Tibial nerve (tissue), 4 donors: Measurements from ENCODE around the gene SUCLG2. TPM values are rescaled to one million over a fixed set of nuclear protein-coding genes. Genes with fewer than 3 reads are reported as not detected.

Source experiments
- DNase-seq, 2 donors: peaks; one replicate each; pipeline ENCODE4 v3.0.0-alpha.2; 2019; ENCODE audit warnings: low spot score in 2 of 2
- H3K27ac ChIP-seq, 4 donors: fragments of 200-600 bp; sonication (generic) in 3 of 4; one replicate each; pipeline ENCODE4 v1.5.1; 2017 to 2019; ENCODE audit warnings: mild to moderate bottlenecking in 1 of 4
- H3K27me3 ChIP-seq, 2 donors: fragments of 200-600 bp; sonication (generic) in 1 of 2; one replicate each; pipeline versions ENCODE4 v1.5.1 to v1.6.0; 2017 to 2019
- H3K36me3 ChIP-seq, 3 donors: fragments of 200-600 bp; sonication (generic); one replicate each; pipeline ENCODE4 v1.5.1; 2018 to 2019
- H3K4me1 ChIP-seq, 4 donors: fragments of 200-600 bp; sonication (generic) in 3 of 4; one replicate each; pipeline ENCODE4 v1.5.1; 2017 to 2019
- H3K4me3 ChIP-seq, 4 donors: fragments of 200-600 bp; sonication (generic) in 3 of 4; one replicate each; pipeline ENCODE4 v1.5.1; 2017 to 2019; ENCODE audit warnings: mild to moderate bottlenecking in 1 of 4, moderate library complexity in 1 of 4
- H3K9me3 ChIP-seq, 4 donors: fragments of 200-600 bp; sonication (generic) in 3 of 4; one replicate each; pipeline ENCODE4 v1.5.1; 2017 to 2019
- CTCF ChIP-seq, 5 experiments: fragments of 200-600 bp in 3 of 5; fragments of 450-650 bp in 2 of 5; sonication (generic) in 3 of 5; IDR thresholded peaks; one replicate each; pipeline ENCODE4 v1.5.1; 2016 to 2019; ENCODE audit warnings: antibody characterized with exemption in 5 of 5, mild to moderate bottlenecking in 3 of 5, moderate library complexity in 2 of 5
- EP300 ChIP-seq, 2 donors: sonication (generic); formaldehyde crosslinking; IDR thresholded peaks; one replicate each; pipeline ENCODE4 v1.6.1; 2017; ENCODE audit warnings: antibody characterized with exemption in 2 of 2, mild to moderate bottlenecking in 1 of 2
- POLR2A ChIP-seq, 2 donors: fragments of 450-650 bp; IDR thresholded peaks; one replicate each; pipeline ENCODE4 v1.6.1; 2017; ENCODE audit warnings: antibody characterized with exemption in 2 of 2, mild to moderate bottlenecking in 2 of 2, moderate library complexity in 2 of 2
- WGBS, 2 donors: methylation state at CpG; one replicate each; pipeline ENCODE4 v1.1.5; 2018; 5-methylcytosine and 5-hydroxymethylcytosine counted together
- total RNA-seq, 4 donors: library from RNA; depleted of rRNA; stranded (reverse); fragments of >200 nt; gene quantifications; one replicate each; pipeline ENCODE4 v1.1.0, GENCODE V29; 2016

Gene SUCLG2
- total RNA-seq, 4 donors from 2014 or later = 28.0 to 52.8 (median 42.7) TPM

GRCh38 chr3:67684211-67684610, 29.8 kb upstream of the SUCLG2 start:
- no peaks in the 10 kb centered on the region for H3K9me3 ChIP-seq
- no peak for DNase-seq
- no peak overlapping the region for H3K4me3 ChIP-seq
- H3K27me3 ChIP-seq = no peaks in the 10 kb centered on the region
- 80 to 82% methylated on average over 3 of the region's 3 CpGs for WGBS, 2 donors
- H3K4me1 ChIP-seq = no peaks in the 10 kb centered on the region
- no peaks in the 10 kb centered on the region for H3K36me3 ChIP-seq
- no peak for TF ChIP-seq POLR2A (IDR thresholded peaks at IDR 0.05)
- TF ChIP-seq EP300 (IDR thresholded peaks at IDR 0.05) = no peak
- TF ChIP-seq CTCF (IDR thresholded peaks at IDR 0.05) = no peak
- no peak overlapping the region for H3K27ac ChIP-seq

GRCh38 chr3:67683522-67683921, 29.1 kb upstream of the SUCLG2 start:
- Histone ChIP-seq H3K36me3 (no peaks in the 10 kb centered on the region), H3K4me3 (no peak overlapping the region), H3K4me1 (no peaks in the 10 kb centered on the region), H3K27me3 (no peaks in the 10 kb centered on the region), H3K27ac (no peak overlapping the region), H3K9me3 (no peaks in the 10 kb centered on the region)
- TF ChIP-seq CTCF (IDR thresholded peaks at IDR 0.05) (no peak), EP300 (IDR thresholded peaks at IDR 0.05) (no peak), POLR2A (IDR thresholded peaks at IDR 0.05) (no peak)
- no peak for DNase-seq

GRCh38 chr3:67678665-67679064, 24.3 kb upstream of the SUCLG2 start:
- DNase-seq = no peak
- H3K9me3 ChIP-seq = no peaks in the 10 kb centered on the region
- no peaks in the 10 kb centered on the region for H3K27me3 ChIP-seq
- H3K4me1 ChIP-seq = no peaks in the 10 kb centered on the region
- no peaks in the 10 kb centered on the region for H3K36me3 ChIP-seq
- TF ChIP-seq POLR2A (IDR thresholded peaks at IDR 0.05) = no peak
- TF ChIP-seq CTCF (IDR thresholded peaks at IDR 0.05) = no peak
- no peak for TF ChIP-seq EP300 (IDR thresholded peaks at IDR 0.05)
- H3K4me3 ChIP-seq = no peak overlapping the region
- H3K27ac ChIP-seq = no peak overlapping the region

GRCh38 chr3:67674055-67674454, 19.6 kb upstream of the SUCLG2 start:
- H3K4me1 ChIP-seq = no peaks in the 10 kb centered on the region
- no peaks in the 10 kb centered on the region for H3K27me3 ChIP-seq
- TF ChIP-seq EP300 (IDR thresholded peaks at IDR 0.05) = no peak
- TF ChIP-seq POLR2A (IDR thresholded peaks at IDR 0.05) = no peak
- TF ChIP-seq CTCF (IDR thresholded peaks at IDR 0.05) = no peak
- no peak overlapping the region for H3K27ac ChIP-seq
- no peak for DNase-seq
- H3K4me3 ChIP-seq = no peak overlapping the region
- no peaks in the 10 kb centered on the region for H3K9me3 ChIP-seq
- 89 to 92% methylated on average over 4 of the region's 4 CpGs for WGBS, 2 donors
- H3K36me3 ChIP-seq = peaks cover 0 to 7% (median 0%) of the 10 kb centered on the region in 3 donors

- Histone ChIP-seq H3K4me1 (no peaks in the 10 kb centered on the region), H3K4me3 (no peak overlapping the region)
- WGBS, 2 donors = 87 to 90% methylated on average over 3 of the region's 3 CpGs
These were observed 8.3 kb upstream of the SUCLG2 start for GRCh38 chr3:67662733-67663132.

More at GRCh38 chr3:67662733-67663132, 8.3 kb upstream of the SUCLG2 start:
- no peaks in the 10 kb centered on the region for H3K9me3 ChIP-seq
- DNase-seq = no peak
- H3K36me3 ChIP-seq = no peaks in the 10 kb centered on the region
- no peak for TF ChIP-seq CTCF (IDR thresholded peaks at IDR 0.05)
- TF ChIP-seq POLR2A (IDR thresholded peaks at IDR 0.05) = no peak
- TF ChIP-seq EP300 (IDR thresholded peaks at IDR 0.05) = no peak
- no peaks in the 10 kb centered on the region for H3K27me3 ChIP-seq
- no peak overlapping the region for H3K27ac ChIP-seq
